ENCODE data around the gene TEX14. TPM values are rescaled to one million over a fixed set of nuclear protein-coding genes. Genes with fewer than 3 reads are reported as not detected.

TEX14 gene
- total RNA-seq, 2 experiments from 2014 or later, result 0.30 to 0.43 TPM

- POLR2A ChIA-PET, result no interaction called here
- ATAC-seq (ENCODE audit: low read depth), result no peak
- H3K27ac Mint-ChIP-seq, result no peak overlapping the region
- no peaks in the 10 kb centered on the region for H3K9me3 Mint-ChIP-seq
- no peak for DNase-seq
- H3K27me3 Mint-ChIP-seq, result peaks cover 2% of the 10 kb centered on the region
- no peak overlapping the region for H3K4me3 Mint-ChIP-seq
- H3K4me1 Mint-ChIP-seq, result peaks cover 5% of the 10 kb centered on the region
- H3K36me3 Mint-ChIP-seq, result no peaks in the 10 kb centered on the region
Observed at GRCh38 chr17:58626905-58627304, 64.9 kb downstream of the TEX14 start.

- POLR2A ChIA-PET, result no interaction called here
- Mint-ChIP-seq H3K9me3 (no peaks in the 10 kb centered on the region), H3K36me3 (no peaks in the 10 kb centered on the region)
Observed at GRCh38 chr17:58624751-58625150, 67.1 kb downstream of the TEX14 start.

GRCh38 chr17:58621174-58621573 is 70.7 kb downstream of the TEX14 start:
- no peaks in the 10 kb centered on the region for H3K9me3 Mint-ChIP-seq
- no peak for ATAC-seq (ENCODE audit: low read depth)
- H3K27ac Mint-ChIP-seq, result no peak overlapping the region
- no peak for DNase-seq
- H3K36me3 Mint-ChIP-seq, result no peaks in the 10 kb centered on the region
- H3K4me1 Mint-ChIP-seq, result no peaks in the 10 kb centered on the region
- POLR2A ChIA-PET, result interaction anchor here (2.2 kb wide), 1 partner anchor 10 kb away, joined by 10 read pairs; no protein-coding TSS in a partner anchor
- no peaks in the 10 kb centered on the region for H3K27me3 Mint-ChIP-seq
- H3K4me3 Mint-ChIP-seq, result no peak overlapping the region

More at GRCh38 chr17:58624751-58625150, 67.1 kb downstream of the TEX14 start:
- Mint-ChIP-seq H3K27ac (no peak overlapping the region), H3K4me1 (no peaks in the 10 kb centered on the region), H3K4me3 (no peak overlapping the region), H3K27me3 (peaks cover 2% of the 10 kb centered on the region)
- DNase-seq, result no peak
- no peak for ATAC-seq (ENCODE audit: low read depth)

GRCh38 chr17:58618336-58618735 is 73.5 kb downstream of the TEX14 start:
- Mint-ChIP-seq H3K36me3 (no peaks in the 10 kb centered on the region), H3K4me1 (peaks cover 11% of the 10 kb centered on the region), H3K27ac (no peak overlapping the region), H3K27me3 (no peaks in the 10 kb centered on the region), H3K4me3 (no peak overlapping the region), H3K9me3 (no peaks in the 10 kb centered on the region)
- no peak for ATAC-seq (ENCODE audit: low read depth)
- POLR2A ChIA-PET, result no interaction called here
- no peak for DNase-seq

- Mint-ChIP-seq H3K27ac (no peak overlapping the region), H3K36me3 (no peaks in the 10 kb centered on the region), H3K9me3 (no peaks in the 10 kb centered on the region), H3K4me1 (peaks cover 11% of the 10 kb centered on the region), H3K27me3 (no peaks in the 10 kb centered on the region), H3K4me3 (no peak overlapping the region)
- ATAC-seq (ENCODE audit: low read depth) (no peak), DNase-seq (no peak)
- POLR2A ChIA-PET, result no interaction called here
Observed at GRCh38 chr17:58617563-58617962, 74.3 kb downstream of the TEX14 start.

GRCh38 chr17:58615768-58616659 is 75.8 kb downstream of the TEX14 start:
- peaks cover 11% of the 10 kb centered on the region for H3K4me1 Mint-ChIP-seq

GRCh38 chr17:58614859-58615459 is 76.9 kb downstream of the TEX14 start:
- Mint-ChIP-seq H3K27ac (no peak overlapping the region), H3K27me3 (no peaks in the 10 kb centered on the region), H3K9me3 (no peaks in the 10 kb centered on the region), H3K36me3 (no peaks in the 10 kb centered on the region), H3K4me1 (peaks cover 11% of the 10 kb centered on the region), H3K4me3 (no peak overlapping the region)
- no peak for DNase-seq
- POLR2A ChIA-PET, result interaction anchor here (2.1 kb wide), 1 partner anchor 17 kb away, joined by 12 read pairs; no protein-coding TSS in a partner anchor
- no peak for ATAC-seq (ENCODE audit: low read depth)

More at GRCh38 chr17:58615768-58616659, 75.8 kb downstream of the TEX14 start:
- POLR2A ChIA-PET, result interaction anchor here (2.1 kb wide), 1 partner anchor 15 kb away, joined by 12 read pairs; no protein-coding TSS in a partner anchor
- Mint-ChIP-seq H3K9me3 (no peaks in the 10 kb centered on the region), H3K36me3 (no peaks in the 10 kb centered on the region), H3K27me3 (no peaks in the 10 kb centered on the region), H3K27ac (peak overlapping the region; percentile 63), H3K4me3 (peak overlapping the region; percentile 15)
- no peak for DNase-seq
- ATAC-seq (ENCODE audit: low read depth), result no peak

GRCh38 chr17:58611331-58611730 is 80.5 kb downstream of the TEX14 start:
- Mint-ChIP-seq H3K9me3 (no peaks in the 10 kb centered on the region), H3K4me1 (peaks cover 11% of the 10 kb centered on the region), H3K27ac (no peak overlapping the region), H3K4me3 (no peak overlapping the region), H3K36me3 (no peaks in the 10 kb centered on the region), H3K27me3 (peaks cover 1% of the 10 kb centered on the region)
- POLR2A ChIA-PET, result interaction anchor here (0.9 kb wide), 1 partner anchor 21 kb away, joined by 3 read pairs; no protein-coding TSS in a partner anchor
- ATAC-seq (ENCODE audit: low read depth) (no peak), DNase-seq (no peak)

GRCh38 chr17:58606934-58607333 is 84.9 kb downstream of the TEX14 start:
- Mint-ChIP-seq H3K27me3 (peaks cover 1% of the 10 kb centered on the region), H3K27ac (no peak overlapping the region), H3K4me1 (peaks cover 2% of the 10 kb centered on the region), H3K9me3 (no peaks in the 10 kb centered on the region), H3K4me3 (no peak overlapping the region), H3K36me3 (no peaks in the 10 kb centered on the region)
- POLR2A ChIA-PET, result no interaction called here
- ATAC-seq (ENCODE audit: low read depth) (no peak), DNase-seq (no peak)

GRCh38 chr17:58605986-58606385 is 85.9 kb downstream of the TEX14 start:
- Mint-ChIP-seq H3K27ac (no peak overlapping the region), H3K9me3 (no peaks in the 10 kb centered on the region), H3K4me3 (no peak overlapping the region), H3K27me3 (peaks cover 1% of the 10 kb centered on the region), H3K4me1 (peaks cover 2% of the 10 kb centered on the region), H3K36me3 (no peaks in the 10 kb centered on the region)
- ATAC-seq (ENCODE audit: low read depth) (no peak), DNase-seq (no peak)
- POLR2A ChIA-PET, result interaction anchor here (1.1 kb wide), 1 partner anchor 26 kb away, joined by 3 read pairs; no protein-coding TSS in a partner anchor

GRCh38 chr17:58605470-58605869 is 86.4 kb downstream of the TEX14 start:
- peaks cover 1% of the 10 kb centered on the region for H3K27me3 Mint-ChIP-seq
- no peak for DNase-seq
- no peaks in the 10 kb centered on the region for H3K9me3 Mint-ChIP-seq
- ATAC-seq (ENCODE audit: low read depth), result no peak
- POLR2A ChIA-PET, result interaction anchor here (0.6 to 1.1 kb wide), 2 partner anchors 27 to 84 kb away, joined by 3 to 6 read pairs; no protein-coding TSS in a partner anchor
- H3K36me3 Mint-ChIP-seq, result no peaks in the 10 kb centered on the region
- no peak overlapping the region for H3K27ac Mint-ChIP-seq
- H3K4me1 Mint-ChIP-seq, result peaks cover 2% of the 10 kb centered on the region
- H3K4me3 Mint-ChIP-seq, result no peak overlapping the region

GRCh38 chr17:58601976-58602375 is 89.9 kb downstream of the TEX14 start:
- no peaks in the 10 kb centered on the region for H3K36me3 Mint-ChIP-seq
- POLR2A ChIA-PET, result no interaction called here
- H3K27ac Mint-ChIP-seq, result no peak overlapping the region
- H3K27me3 Mint-ChIP-seq, result peaks cover 1% of the 10 kb centered on the region
- H3K4me1 Mint-ChIP-seq, result peaks cover 2% of the 10 kb centered on the region
- H3K4me3 Mint-ChIP-seq, result no peak overlapping the region
- no peaks in the 10 kb centered on the region for H3K9me3 Mint-ChIP-seq
- ATAC-seq (ENCODE audit: low read depth) (no peak), DNase-seq (no peak)

GRCh38 chr17:58597371-58597770 is 94.5 kb downstream of the TEX14 start:
- Mint-ChIP-seq H3K4me3 (no peak overlapping the region), H3K4me1 (no peaks in the 10 kb centered on the region), H3K27me3 (peaks cover 2% of the 10 kb centered on the region), H3K9me3 (no peaks in the 10 kb centered on the region), H3K36me3 (no peaks in the 10 kb centered on the region), H3K27ac (no peak overlapping the region)
- DNase-seq, result no peak
- no peak for ATAC-seq (ENCODE audit: low read depth)
- POLR2A ChIA-PET, result interaction anchor here (1.2 kb wide), 1 partner anchor 34 kb away, joined by 5 read pairs; no protein-coding TSS in a partner anchor
